Stimulated activated CD4-positive, alpha-beta T cell treated with anti-CD3 and anti-CD28 coated beads, Interleukin-15, amount 100 ng/mL, for 1 hour (primary cell): ENCODE measurements around the gene RITA1.

Experiments
- DNase-seq, 2 donors: peaks; one replicate each; pipeline ENCODE4 v3.0.0-alpha.2; 2020; ENCODE audit warnings: low read depth in 1 of 2, low spot score in 1 of 2

Gene RITA1

GRCh38 chr12:113227686-113228391 lies 42.3 kb downstream of the RITA1 start:
- DNase-seq: no peak

DNA sequence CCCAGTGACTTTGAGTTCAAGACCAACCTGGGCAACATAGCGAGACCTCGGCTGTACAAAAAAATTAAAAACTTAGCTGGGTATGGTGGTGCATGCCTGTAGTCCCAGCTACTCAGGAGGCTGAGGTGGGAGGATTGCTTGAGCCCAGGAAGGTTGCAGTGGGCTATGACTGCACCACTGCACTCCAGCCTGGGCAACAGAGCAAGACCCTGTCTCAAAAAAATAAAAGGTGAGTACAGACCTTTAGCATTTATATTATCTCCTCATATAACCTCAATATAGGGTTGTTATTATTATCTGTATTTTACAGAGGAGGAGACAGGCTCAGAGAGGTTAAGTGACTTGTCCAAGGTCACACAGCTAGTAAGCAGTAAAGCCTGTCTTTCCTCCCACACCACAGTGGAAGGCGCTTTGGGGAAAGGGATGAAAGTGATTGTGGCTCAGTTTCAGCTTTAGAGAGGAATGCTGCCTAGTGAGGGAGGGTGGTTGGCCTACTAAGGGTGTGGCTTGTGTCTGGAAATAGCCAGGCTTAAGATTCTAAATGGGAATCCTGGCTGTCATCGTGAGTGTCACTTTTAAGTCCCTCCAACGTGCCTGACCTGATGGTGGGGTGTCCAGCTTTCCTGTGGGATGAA lies 43.0 kb downstream of the RITA1 start:
- no peak for DNase-seq

GRCh38 chr12:113230315-113231234 lies 45.1 kb downstream of the RITA1 start:
- DNase-seq: no peak

DNA sequence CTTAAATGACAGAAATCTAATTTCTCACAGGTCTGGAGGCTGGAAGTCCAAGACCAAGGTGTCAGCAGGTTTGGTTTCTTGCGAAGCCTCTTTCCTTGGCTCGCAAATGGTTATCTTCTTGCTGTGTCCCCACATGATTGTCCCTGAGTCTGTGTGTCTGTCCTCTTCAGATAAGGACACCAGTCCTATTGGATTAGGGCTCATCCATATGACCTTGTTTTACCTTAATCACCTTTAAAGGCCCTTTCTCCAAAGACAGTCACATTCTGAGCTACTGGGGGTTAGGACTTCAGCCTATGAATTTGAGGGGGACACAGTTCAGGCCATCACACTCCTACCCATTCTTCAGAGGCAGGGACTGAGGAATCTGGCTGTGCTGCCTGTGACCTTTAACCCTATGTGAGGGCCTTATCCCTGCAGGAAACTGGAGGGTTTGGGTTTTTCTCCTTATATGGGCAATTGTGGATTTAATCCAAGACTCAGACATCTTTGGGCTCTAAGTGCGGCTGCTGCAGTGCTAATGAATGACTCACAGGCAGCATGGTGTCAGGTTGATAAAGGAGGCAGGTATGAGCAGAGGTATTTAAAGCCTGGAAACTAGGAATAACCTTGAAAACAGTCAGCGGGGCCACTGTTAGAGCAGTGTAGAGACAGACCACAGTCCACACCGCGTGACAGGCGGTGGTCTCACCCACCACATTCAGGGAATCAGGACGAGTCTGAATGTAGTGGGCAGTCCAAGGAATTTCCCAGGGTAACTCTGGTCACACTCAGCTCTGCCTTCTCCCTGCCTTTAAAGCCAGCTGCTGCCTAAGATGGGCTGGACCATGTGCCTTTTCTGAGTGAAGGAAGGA lies 45.9 kb downstream of the RITA1 start:
- no peak for DNase-seq

DNA sequence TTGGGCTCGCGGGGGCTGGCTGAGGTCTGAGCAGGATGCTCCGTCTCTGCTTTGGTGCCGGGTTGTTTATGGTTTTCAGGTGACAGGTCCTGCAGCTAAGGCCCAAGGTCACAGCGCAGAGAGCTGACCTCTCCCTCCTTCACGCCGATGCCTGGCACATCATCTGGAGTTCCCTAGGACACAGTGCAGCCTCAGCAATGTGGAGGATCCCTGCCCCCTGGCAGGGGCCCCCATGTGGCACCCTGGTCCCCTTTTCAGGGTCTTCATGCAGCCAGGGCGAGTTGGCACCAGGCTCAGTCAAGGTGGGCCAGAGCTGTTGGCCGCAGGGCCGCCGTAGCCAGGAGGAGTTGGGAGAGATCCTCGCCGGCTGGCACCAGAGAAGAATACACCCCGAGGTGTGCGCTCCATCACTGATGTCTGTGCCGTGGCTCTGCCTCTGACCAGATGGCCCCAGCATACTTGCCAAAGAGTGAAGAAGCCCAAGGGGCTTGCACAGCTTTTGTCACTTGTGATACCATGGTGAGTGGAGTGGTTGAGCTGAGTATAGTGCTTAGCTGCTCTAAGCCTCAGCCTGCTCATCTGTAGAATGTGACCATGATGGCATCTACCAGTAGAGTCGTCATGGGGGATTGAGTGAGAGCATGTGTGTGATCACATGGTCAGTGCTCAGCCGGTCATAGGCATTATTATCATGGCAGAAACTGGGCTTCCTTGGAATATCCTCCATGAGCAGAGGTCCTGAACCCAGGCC lies 46.7 kb downstream of the RITA1 start:
- no peak for DNase-seq

- DNase-seq: peak; percentile 37 to 47
Observed at GRCh38 chr12:113232840-113233585, 47.5 kb downstream of the RITA1 start.

DNA sequence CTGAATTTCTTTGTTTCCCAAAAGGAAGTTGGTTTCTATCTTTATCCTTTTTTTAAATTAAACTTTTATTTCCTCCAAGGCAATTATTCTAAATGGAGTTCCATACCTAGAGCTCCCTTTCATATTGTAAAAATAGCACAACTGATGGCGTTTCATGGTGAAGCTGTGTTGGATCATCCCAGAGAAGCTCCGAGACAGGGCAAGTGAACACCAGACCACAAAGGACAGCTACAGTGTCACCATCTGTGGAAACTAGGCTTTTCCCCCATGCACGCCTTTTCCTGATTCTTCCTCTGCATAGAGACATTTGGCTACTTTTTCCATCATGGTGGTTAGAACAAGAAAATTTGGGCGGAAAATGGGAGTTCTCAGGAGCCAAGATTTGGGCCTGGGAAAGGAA lies 48.4 kb downstream of the RITA1 start:
- DNase-seq: no peak

GRCh38 chr12:113234483-113234882 lies 49.0 kb downstream of the RITA1 start:
- DNase-seq: no peak

GRCh38 chr12:113235976-113236375 lies 50.5 kb downstream of the RITA1 start:
- DNase-seq: no peak

DNA sequence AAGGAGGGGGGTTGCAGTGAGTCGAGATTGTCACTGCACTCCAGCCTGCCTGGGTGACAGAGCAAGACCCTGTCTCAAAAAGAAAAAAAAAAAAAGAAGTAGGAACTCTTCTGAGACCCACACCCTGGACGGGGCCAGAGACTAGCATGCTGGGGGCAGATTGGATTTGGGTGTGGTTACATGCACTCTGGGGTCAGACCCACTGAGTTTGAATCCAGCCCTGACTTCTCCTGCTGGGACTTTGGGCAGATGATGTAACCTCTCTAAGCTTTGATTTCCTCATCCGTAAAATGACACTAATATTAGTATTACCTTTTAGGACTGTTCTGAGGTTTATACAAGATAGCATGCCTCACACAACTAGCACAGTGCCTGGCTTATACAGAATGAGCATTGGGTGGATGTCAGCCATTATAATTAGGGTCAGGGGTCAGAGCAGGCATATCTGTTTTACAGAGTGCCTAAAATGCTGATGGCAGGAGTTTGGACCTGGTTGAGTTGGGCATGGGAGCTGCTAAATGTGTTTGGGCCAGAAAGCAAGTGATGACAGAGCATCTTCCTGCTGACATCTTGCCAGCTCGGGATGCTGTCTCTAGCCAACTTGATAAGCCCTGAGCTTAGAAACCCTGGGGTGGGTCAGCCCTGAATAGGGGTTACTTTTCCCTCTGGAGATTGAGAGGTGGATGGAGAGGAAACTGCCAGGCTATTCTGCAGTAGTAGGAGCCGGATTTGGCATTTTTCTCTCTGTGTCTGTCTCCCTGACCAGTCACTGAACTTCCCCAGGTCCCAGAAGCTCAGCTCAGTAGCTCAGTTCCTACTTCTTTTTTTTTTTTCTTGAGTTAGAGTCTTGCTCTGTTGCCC lies 51.2 kb downstream of the RITA1 start:
- no peak for DNase-seq

DNA sequence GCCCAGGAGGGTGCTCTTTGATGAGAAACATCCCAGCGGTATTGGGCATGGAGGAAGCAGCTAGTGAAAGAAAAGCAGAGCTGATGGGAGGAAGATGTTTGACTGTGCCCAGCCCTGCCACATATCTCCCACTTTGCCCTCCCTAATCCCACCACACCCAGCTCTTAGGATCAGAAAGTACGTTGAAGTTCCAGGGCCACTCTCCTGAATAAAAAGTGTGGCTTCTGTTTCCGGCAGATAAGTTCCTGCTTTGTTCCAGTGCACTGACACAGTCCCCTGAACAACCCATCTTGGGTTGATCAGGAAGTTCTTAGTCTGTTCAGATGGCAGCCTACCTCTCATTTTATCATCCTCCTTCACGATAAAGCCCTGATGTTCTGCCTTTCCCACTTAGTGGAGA lies 52.2 kb downstream of the RITA1 start:
- no peak for DNase-seq

- no peak for DNase-seq
Observed at GRCh38 chr12:113238309-113238708, 52.8 kb downstream of the RITA1 start.

DNA sequence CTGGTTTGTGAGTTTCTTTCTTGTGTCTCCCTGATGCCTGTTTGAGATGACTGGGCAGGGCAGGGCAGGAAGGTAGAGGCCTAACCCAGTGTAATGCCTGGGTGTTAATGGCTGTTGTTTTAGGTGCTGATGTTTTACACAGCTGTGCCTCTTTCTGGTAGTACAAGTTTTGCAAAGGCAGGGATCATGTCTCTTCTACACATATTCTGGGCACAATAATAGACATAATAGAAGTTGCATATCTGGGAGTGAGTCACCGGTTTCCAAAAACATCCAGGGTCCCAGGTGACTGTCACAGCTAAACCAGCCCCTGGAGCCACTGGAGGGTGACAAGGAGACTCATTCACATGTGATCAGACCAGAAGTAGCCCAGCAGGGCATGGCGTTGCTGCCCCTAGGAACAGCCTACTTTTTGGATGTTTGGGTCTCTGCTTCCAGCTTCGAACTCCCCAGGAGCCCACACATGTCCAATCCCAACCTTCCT lies 53.8 kb downstream of the RITA1 start:
- no peak for DNase-seq

DNA sequence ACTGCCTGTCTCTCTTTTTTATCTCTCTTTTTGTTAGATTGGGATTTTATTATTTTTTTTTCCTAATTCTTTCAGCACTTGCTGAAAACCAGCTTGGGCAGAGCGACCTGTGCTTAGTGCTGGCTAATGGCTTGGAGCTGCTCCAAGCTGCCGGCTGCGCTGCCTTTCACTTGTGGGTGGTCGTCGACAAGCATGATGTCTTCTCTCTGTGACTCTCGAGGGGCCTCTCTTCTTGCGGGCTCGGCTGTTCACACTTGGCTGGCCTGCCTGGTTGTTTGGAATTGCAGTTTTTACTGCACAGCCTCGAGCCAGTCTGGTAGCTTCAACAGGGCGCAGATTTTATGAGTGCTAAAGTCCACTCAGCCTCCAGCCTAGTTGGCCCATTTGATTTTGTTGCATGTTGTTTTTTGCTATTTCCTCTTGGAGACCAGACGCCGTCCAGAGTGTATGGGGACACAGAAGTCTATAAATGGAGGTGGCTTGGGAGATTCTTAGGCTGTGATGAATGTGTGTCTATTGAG lies 54.4 kb downstream of the RITA1 start:
- DNase-seq: no peak

GRCh38 chr12:113240395-113240794 lies 54.9 kb downstream of the RITA1 start:
- DNase-seq: no peak

GRCh38 chr12:113241191-113242025 lies 55.9 kb downstream of the RITA1 start:
- no peak for DNase-seq
